ENCODE data around the gene TLR9.

DNA sequence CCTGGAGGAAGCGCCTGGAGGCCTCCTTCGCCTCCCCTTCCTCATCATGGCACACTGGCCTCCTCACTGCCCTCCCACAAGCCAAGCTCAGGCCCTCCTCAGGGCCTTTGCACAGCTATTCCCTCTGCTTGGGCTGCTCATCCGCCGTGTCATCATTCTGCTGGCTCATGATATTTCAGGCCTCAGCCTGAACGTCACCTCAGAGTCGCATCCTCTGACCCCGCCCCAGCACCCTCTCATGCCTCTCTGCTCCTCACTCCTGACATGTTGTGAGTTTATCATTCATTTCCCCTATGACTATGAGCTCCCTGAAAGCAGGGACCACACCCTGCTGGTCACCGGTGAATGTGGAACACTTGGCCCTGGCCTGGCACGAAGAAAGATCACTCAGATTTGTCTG lies 50.5 kb downstream of the TLR9 start:
- TF ChIP-seq, protein P1, sequence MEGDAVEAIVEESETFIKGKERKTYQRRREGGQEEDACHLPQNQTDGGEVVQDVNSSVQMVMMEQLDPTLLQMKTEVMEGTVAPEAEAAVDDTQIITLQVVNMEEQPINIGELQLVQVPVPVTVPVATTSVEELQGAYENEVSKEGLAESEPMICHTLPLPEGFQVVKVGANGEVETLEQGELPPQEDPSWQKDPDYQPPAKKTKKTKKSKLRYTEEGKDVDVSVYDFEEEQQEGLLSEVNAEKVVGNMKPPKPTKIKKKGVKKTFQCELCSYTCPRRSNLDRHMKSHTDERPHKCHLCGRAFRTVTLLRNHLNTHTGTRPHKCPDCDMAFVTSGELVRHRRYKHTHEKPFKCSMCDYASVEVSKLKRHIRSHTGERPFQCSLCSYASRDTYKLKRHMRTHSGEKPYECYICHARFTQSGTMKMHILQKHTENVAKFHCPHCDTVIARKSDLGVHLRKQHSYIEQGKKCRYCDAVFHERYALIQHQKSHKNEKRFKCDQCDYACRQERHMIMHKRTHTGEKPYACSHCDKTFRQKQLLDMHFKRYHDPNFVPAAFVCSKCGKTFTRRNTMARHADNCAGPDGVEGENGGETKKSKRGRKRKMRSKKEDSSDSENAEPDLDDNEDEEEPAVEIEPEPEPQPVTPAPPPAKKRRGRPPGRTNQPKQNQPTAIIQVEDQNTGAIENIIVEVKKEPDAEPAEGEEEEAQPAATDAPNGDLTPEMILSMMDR (IDR thresholded peaks at IDR 0.05) = no peak
- TF ChIP-seq POLR2A (IDR thresholded peaks at IDR 0.05) = no peak
